Adipose tissue (tissue), 3 donors: ENCODE results near the gene SLC41A3. TPM values are rescaled to one million over a fixed set of nuclear protein-coding genes. Genes with fewer than 3 reads are reported as not detected.
"Not testable (repeated sequence)": the region's sequence is repeated elsewhere in the genome, so short reads cannot be mapped to it uniquely, and the experiment has no call there.

Experiments used
- H3K27ac ChIP-seq: one replicate; pipeline ENCODE4 v1.5.1; 2013; ENCODE audit warnings: low read depth, low read length
- WGBS, 3 donors: extraction: QIAGEN DNeasy Blood & Tissue Kit; methylation state at CpG; one replicate each; pipeline ENCODE4 v1.1.7; 2013; 5-methylcytosine and 5-hydroxymethylcytosine counted together
- polyA plus RNA-seq, 3 donors: library from polyadenylated mRNA; stranded (reverse); fragments of 200-250 nt; gene quantifications; one replicate each; pipeline ENCODE4 v1.2.3, GENCODE V29; 2013
- donor health status: healthy with polysubstance abuse.
- donor health status: Bipolar disorder and iron deficiency.
- donor health status: healthy.

The SLC41A3 gene
- polyA plus RNA-seq, 3 donors, result 22.3 to 31.3 (median 31.3) TPM

DNA sequence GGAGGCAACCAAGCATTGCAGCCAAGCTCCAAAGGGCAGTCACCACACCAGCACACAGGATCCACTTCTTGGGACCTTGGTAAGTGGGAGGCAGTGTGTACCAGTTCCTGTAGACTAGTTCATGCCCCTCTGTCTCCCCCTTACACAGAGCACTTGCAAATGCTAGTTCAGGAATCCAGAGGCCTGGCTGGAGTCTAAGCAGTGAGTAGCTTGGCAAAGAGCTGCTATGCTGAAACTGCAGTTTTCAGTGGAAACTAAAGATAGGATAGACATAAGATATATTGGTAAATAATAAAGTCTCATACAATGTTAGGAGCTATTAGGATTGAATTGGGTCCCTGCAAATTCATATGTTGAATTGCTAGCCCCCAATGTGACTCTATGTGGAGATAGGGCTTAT, 13.9 kb upstream of the SLC41A3 start:
- H3K27ac ChIP-seq, result no peak overlapping the region

DNA sequence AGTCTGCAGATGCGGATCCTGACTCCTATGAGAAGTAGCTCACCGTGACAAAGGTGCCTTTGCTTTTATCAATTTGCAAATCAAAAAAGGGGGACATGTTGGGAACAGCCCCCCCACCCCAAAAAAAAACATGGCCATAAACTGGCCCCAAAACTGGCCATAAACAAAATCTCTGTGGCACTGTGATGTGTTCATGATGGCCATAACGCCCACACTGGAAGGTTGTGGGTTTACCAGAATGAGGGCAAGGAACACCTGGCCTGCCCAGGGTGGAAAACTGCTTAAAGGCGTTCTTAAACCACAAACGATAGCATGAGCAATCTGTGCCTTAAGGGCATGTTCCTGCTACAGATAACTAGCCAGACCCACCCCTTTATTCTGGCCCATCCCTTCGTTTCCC, 12.3 kb upstream of the SLC41A3 start:
- WGBS, 3 donors, result 76 to 90% (median 82%) methylated on average over 6 of the region's 6 CpGs
- not testable (repeated sequence) for H3K27ac ChIP-seq

DNA sequence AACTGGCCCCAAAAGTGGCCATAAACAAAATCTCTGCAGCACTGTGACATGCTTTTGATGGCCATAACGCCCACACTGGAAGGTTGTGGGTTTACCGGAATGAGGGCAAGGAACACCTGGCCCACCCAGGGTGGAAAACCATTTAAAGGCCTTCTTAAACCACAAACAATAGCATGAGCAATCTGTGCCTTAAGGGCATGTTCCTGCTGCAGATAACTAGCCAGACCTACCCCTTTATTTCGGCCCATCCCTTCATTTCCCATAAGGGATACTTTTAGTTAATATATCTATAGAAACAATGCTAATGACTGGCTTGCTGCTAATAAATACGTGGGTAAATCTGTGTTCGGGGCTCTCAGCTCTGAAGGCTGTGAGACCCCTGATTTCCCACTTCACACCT, 8.2 kb upstream of the SLC41A3 start:
- WGBS, 3 donors, result 92 to 97% (median 95%) methylated on average over 5 of the region's 5 CpGs
- H3K27ac ChIP-seq, result not testable (repeated sequence)

DNA sequence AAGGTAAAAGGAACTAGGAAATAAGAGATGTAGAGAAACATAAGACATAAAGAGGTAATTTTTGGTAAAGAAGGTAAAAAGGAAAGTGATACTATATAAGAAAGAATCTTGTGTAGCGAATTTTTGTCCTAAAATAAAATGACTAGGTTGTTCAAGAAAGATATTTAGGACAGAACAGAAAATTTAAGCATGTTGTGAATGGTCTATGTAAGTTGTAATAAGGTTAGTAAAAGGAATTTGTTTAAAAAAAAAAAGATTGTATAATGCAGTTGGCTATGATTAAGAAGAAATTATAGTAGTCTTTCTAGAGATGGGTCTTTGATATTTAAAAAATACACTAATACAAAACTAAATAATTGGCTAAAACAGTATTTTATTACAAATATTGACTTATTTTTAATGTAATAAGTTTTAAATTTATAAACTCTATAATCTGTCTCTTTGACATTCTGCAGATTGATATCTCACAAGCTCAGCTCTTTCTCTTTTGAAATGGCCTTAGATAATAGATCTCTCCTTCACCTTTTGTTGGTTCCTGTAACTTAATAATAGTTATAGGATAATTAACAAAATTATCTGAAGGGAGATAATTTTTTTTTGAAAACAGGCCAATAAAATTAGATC, 3.7 kb upstream of the SLC41A3 start:
- no peak overlapping the region for H3K27ac ChIP-seq
- WGBS, 3 donors, result 91 to 94% (median 91%) methylated on average over 1 of the region's 1 CpG

DNA sequence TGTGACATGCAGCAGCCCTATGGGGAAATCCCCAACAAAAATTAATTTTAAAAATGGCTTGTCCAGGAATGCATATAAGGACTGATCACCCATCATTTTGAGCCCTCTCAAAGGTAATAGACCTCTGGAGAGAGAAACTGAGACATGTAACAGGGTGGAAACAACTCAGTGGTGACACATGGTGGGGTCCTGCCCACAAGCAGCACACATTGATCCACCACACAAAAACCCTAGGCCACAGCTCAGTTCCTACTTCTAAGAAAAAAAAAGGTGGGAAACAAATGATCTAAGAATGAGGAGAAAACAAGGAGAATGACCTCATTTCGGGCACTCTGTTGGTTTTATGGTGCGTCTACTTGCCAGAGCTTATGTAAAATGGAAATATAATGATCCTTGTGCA, 1.9 kb upstream of the SLC41A3 start:
- 46 to 89% (median 62%) methylated on average over 2 of the region's 2 CpGs for WGBS, 3 donors

DNA sequence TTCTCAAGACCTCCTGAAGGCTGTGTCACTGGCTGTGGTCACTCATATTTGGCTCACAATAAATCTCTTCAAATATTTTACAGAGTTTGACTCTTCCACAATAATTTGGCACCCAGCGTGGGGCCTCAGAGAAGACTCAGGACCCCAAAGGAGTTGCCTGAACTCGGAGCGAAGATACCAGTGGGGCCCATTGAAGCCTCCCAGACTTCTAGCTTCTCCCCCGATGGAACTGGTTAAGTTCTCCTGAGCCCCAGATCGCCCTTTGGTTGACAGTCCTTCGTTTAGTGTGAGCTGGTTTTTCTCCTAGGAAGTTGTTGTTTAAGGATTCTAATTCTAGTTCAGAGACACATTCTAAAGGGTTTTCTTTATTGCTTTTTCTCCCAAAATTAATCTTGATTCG, 1.4 kb upstream of the SLC41A3 start:
- H3K27ac ChIP-seq, result no peak overlapping the region
- WGBS, 3 donors, result 94 to 96% (median 96%) methylated on average over 7 of the region's 7 CpGs

More for the DNA sequence above, 1.9 kb upstream of the SLC41A3 start:
- no peak overlapping the region for H3K27ac ChIP-seq

DNA sequence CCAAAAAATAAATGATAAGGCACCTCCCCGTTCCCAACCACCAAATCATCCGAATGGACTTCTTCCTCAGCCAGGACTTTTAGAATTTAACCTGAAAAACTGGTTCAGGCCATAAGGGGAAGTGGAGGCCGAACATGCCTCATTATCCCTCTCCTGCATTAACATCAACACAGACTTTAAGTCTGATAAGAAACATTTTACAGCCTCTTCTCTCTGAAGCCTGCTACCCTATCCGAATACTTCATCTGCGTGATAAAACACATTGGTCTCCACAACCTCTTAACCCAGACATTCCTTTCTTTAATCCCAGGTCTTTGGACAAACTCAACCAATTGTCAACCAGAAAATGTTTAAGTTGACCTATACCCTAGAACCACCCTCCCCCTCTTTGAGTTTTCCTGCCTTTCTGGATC, 850 bp upstream of the SLC41A3 start:
- H3K27ac ChIP-seq, result no peak overlapping the region
- 52 to 69% (median 64%) methylated on average over 5 of the region's 5 CpGs for WGBS, 3 donors

DNA sequence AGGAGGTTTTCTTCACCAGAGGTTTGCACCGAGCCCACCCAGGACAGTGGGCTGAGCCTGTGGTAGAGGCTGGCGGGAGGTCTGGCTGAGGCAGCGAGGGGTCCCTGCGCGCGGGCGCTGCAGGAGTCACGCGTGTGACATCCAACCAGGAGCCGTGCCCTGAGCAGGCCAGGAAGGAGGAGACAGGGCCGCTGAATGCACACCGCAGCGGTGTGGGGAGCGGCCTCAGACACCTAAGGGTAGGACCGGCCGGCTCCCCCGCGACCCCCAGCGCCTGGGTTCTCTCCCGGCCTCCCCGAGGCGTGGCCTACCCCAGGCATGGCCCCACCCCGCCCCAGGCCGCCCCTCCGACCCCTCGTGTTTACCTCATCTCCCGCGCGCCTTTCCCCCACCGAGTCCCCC, 412 bp downstream of the SLC41A3 start:
- WGBS, 3 donors, result 0 to 1% (median 1%) methylated on average over 17 to 30 of the region's 30 CpGs
- H3K27ac ChIP-seq, result no peak overlapping the region

DNA sequence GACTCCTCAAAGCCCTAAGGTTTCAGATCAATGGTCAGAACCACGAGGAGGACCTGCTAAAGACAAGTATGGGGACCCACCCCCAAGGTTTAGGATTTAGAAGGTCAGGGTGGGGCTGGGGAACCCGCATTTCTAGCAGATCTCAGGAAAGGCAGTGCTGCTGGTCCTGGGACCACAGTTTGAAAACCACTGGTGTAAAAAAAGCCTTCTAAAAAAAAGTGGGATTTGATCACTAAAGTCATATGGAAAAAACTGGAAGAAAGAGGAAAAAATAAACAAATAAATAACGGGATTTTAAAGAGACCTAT, 832 bp downstream of the SLC41A3 start:
- no peak overlapping the region for H3K27ac ChIP-seq
- 29 to 32% (median 32%) methylated on average over 3 of the region's 3 CpGs for WGBS, 3 donors

DNA sequence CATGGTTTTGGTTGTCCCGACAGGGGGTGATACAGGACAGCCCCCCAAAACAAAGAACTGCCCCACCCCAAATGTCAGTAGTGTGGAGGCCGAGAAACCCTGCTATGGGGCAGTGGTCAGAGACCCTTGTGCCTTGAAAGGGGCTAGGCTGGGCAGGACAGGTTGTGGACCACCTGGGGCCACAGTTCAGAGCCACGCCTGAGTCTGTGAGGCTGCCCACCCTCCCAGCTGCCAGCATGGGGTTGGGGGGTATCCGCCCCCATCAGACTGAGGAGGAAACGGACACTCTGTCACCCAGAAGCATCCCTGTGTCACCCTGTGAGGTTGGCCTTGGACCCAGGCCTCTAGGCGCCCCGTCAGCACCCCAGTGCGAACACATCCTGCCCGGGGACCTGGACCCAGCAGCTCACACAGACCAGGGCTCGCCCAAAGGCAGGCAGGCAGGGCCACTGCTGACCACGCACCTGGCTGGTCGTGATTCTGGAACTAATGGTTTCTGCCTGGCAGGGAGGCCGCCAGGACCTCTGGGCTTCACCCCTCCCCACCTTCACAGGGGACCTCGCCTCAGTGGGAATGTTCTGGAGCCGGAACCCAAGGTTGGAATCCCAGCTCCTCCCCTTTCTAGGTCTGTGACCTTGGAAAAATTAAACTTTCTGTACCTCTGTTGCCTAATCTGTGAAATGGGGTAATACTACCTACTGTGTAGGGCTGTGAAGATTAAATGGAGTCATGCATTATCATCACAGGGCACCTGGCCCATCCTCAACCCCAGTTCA, 1.4 kb downstream of the SLC41A3 start:
- H3K27ac ChIP-seq, result no peak overlapping the region
- 91 to 95% (median 95%) methylated on average over 15 of the region's 15 CpGs for WGBS, 3 donors

DNA sequence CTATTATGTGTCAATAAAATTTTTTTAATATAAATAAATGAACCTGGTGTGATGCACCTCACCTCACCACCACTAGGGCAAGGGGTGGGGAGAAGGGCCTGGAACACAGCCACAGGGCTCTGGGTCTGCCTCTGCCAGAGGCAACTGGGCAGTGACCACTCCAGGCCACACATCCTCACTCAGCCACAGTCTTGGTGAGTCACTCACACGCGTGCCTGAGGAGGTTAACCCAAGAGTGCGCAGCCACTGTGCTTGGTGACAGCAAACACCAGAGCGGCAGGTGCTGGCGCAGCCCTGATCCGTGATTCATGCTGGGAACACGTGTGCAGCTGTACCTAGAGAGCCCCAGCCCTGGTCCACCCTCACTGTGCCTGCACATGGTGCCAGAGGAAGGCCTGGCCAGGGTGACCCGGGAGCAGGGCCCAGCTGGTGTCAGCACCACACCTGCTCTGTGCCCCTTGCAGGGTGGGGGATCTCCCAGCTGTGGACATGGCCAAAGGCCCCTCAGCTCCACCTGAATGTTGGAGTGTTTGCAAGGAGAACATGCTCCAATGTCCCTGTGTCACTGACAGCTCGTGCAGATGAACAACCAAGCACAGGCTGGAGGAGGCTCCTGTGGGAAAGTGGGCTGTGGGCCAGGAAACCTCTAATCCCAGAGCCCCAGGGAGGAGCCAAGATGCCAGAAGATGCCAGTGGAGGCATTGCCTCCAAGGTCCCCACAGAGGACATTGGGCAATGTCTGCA, 2.1 kb downstream of the SLC41A3 start:
- WGBS, 3 donors, result 76 to 87% (median 83%) methylated on average over 7 to 9 of the region's 9 CpGs
- no peak overlapping the region for H3K27ac ChIP-seq

DNA sequence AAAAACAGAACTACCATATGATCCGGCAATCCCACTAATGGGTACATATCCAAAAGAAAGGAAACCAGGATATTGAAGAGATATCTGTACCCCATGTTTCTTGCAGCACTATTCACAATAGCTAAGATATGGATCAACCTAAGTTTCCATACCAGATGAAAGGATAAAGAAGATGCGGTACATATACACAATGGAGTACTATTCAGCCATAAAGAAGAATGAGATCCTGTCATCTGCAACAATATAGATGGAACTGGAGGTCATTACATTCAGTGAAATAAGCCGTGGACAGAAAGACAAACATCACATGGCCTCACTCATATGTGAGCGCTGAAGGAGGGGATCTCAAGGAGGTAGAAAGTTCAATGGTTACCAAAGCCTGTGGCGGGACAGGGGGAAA, 3.0 kb downstream of the SLC41A3 start:
- H3K27ac ChIP-seq, result no peak overlapping the region
- WGBS, 3 donors, result 79 to 98% (median 92%) methylated on average over 5 of the region's 5 CpGs

DNA sequence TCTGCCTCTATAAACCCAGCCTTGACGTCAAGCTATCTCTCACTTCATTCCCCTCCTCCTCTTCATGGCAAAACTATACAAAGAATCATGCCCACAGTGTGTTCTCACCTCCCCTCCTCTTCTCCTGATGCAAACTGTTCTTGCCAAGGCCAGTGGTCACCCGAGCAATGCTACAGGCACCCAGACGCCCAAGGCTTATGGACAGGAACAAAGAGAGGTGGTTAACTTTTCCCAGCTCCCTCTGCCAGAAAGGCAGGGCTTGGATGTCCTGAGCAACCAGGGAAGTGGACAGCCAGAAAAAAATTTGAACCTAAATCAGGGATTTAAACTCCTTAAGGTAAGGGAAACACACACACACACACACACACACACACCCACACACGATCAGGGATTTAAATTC, 5.1 kb downstream of the SLC41A3 start:
- 83 to 88% (median 84%) methylated on average over 4 of the region's 4 CpGs for WGBS, 3 donors
- H3K27ac ChIP-seq, result no peak overlapping the region

DNA sequence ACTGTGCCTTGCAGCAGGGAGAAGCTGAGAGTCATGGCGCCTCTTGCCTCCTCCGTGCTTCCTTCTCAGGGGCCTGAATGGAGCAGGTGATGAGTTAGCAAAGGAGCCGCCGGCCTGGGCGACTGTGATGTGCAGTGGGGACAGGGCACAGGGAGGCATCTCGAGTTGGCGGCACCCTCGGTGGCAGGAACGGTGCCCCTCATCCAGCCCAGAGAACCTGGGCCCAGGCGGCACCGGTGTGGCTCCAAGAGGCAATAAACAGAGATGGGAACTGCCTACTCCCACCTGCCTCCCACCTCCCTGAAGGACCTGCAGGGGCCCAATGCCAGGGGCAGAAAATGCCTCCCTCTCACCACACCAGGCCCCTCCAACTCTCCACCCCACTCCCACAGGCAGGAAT, 6.2 kb downstream of the SLC41A3 start:
- no peak overlapping the region for H3K27ac ChIP-seq
- WGBS, 3 donors, result 93 to 97% (median 97%) methylated on average over 9 to 11 of the region's 11 CpGs

DNA sequence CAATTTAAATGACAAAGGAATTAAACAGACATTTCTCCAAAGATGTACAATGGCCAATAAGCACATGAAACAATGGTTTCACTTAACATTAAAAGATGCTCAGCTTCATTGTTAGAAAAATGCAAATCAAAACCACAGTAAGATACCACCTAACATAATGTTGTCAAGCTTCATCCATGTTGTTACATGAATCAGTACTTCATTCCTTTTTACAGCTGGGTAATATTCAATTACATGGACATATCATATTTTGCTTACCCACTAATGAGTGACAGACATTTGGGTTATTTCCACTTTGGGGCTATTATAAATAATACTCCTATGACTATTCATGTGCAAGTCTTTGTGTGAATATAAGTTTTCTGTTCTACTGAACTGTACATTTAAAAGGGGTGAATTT, 7.8 kb downstream of the SLC41A3 start:
- no peak overlapping the region for H3K27ac ChIP-seq

DNA sequence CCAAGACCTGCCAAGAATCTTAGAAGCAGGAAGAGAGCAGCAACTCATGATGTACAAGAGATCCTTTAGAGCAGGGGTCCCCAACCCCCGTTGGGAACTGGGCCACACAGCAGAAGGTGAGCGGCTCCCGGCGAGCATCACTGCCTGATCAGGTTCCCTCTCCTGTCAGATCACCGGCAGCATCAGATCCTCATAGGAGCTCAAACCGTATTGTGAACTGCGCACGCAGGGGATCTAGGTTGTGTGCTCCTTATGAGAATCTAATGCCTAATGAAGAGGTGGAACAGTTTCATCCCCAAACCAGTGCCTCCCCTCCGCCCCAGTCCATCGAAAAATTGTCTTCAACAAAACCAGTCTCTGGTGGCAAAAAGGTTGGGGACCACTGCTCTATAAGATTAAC, 13.8 kb downstream of the SLC41A3 start:
- H3K27ac ChIP-seq, result no peak overlapping the region
- 87 to 89% (median 88%) methylated on average over 10 of the region's 10 CpGs for WGBS, 3 donors

DNA sequence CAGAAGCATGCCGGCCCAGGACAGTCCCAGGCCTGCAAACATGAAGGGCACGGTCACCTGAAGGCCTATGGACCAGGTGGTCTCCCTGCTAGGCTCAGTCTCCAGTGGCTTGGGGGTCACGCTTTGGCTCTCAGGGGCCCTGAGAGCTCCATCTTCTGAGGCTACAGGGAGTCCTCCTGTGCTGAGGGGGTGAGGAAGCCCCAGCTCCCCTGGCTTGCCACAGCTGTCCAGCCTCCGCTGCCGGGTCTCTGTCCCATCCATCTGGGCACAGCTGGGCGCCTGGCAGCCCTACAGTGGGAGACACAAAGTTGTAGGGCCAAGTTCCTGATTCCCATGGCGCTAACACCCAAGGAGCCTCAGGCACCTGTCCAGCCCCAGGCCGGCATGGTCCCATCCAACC, 16.0 kb downstream of the SLC41A3 start:
- no peak overlapping the region for H3K27ac ChIP-seq
- 95 to 98% (median 96%) methylated on average over 8 of the region's 8 CpGs for WGBS, 3 donors

DNA sequence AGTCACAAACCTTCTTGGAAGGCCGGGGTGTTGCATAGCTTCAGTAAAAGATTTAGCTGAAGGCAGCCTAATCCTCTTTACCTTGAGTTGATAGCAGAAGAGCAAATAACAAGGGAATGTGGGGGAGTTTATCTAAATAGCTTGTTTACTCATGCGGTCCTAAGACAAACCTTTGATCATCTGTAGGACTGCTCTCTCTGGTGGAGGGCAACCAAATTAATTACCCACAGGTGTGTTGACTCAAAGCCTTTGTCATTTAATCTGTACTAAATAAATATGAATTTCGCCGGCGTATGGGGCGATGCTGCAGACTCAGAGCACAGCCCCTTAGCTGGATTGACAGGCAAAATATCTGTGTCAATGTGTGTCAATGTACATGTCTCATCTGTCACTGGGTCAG, 17.2 kb downstream of the SLC41A3 start:
- H3K27ac ChIP-seq, result not testable (repeated sequence)
- WGBS, 3 donors, result 80 to 96% (median 93%) methylated on average over 6 of the region's 6 CpGs

DNA sequence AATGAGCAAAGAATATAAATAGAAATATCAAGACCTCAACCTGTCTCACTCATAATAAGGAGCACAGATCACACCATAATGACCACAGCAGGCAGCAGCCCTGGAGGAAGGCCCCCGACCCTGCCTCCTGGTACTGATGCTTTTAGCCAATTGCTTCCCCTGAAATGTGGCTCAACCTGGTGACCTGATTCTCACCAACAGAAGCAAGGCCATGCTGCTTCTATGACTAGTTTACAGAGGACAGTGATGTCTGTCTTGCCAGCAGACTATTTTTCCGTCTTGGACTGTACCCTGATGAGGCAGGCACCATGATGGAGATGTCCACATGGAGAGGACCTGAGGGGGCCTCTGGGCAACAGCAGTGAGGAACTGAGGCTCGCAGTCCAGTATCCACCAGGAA, 18.0 kb downstream of the SLC41A3 start:
- no peak overlapping the region for H3K27ac ChIP-seq
- WGBS, 3 donors, result 93 to 99% (median 97%) methylated on average over 3 of the region's 3 CpGs
